Fibroblast of gingiva (primary cell): ENCODE measurements around the gene NCAPD2.
"Not testable (repeated sequence)": the region's sequence is repeated elsewhere in the genome, so short reads cannot be mapped to it uniquely, and the experiment has no call there.

Experiments used
- DNase-seq: peaks from one replicate; pipeline ENCODE4 v3.0.0-alpha.2; 2011; ENCODE audit warnings: low read depth

NCAPD2 gene

GRCh38 chr12:6497291-6497690 lies 3.4 kb downstream of the NCAPD2 start:
- DNase-seq: not testable (repeated sequence)

DNA sequence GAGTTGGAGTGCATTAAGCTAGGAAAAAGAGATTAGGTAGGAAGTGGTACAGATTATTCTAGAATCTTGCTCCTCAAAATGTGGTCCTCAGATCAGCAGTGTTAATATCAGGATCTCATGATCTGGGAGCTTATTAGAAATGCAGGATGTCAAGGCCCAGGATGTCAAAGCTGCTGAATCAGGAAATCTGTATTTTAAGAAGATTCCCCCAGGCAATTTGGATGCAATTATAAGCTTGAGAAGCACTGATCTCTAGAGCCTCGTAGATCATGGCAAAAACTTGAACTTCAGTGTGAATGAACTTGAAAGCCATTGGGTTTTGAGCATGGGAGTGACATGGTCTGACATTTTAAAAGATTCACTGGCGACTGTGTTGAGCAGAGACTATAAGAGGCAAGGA lies 6.6 kb downstream of the NCAPD2 start:
- no peak for DNase-seq

DNA sequence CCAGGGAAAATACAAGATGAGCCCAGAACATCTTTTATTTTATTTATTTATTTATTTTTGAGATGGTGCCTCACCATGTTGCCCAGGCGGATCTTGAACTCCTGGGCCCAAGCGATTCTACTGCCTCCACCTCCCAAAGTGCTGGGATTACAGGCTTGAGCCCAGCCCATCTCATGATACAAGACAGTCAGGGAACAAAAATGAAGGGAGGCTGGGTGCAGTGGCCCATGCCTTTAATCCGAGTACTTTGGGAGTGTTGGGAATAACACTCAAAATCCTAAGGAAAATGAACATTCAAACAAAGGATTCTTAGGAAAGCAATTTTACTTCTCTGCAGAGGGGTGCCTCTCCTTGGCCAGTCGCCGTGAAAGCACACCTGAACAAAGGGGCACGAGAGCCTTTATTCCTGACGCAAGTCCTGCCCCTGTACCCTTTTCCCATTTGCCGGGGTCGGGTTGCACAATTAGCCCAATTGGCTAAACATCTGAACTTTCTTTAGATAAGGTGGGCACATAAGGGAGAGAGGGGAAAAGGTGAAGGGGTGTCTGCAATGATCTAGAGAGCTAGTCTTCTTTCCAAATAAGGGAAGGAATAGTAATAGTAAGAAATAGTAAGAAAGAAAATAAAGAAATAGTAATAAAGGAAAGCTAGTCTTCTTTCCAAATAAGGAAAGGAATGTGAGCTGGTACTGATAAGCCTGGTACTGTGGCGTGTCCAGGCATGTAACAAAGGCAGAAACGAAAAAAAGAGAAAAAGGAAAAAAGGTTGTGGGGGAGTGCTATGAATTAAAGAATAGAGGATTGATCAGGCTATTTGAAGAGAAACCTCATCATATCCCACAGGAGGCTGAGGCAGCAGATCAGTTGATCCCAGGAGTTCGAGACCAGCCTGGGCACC lies 13.4 kb downstream of the NCAPD2 start:
- DNase-seq: no peak

GRCh38 chr12:6508087-6508486 lies 14.2 kb downstream of the NCAPD2 start:
- no peak for DNase-seq

DNA sequence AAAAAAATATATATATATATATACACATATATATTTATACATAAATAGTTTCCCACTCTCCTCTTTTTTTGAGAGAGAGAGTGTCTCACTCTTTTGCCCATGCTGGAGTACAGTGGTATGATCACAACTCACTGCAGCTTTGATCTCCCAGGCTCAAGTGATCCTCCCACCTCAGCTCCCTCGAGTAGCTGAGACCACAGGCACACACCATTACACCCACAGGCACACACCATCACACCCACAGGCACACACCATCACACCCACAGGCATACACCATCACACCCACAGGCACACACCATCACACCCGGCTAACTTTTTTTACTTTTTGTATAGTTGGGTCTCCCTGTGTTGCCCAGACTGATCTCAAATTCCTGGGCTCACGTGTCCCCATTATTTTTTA lies 26.3 kb downstream of the NCAPD2 start:
- no peak for DNase-seq

DNA sequence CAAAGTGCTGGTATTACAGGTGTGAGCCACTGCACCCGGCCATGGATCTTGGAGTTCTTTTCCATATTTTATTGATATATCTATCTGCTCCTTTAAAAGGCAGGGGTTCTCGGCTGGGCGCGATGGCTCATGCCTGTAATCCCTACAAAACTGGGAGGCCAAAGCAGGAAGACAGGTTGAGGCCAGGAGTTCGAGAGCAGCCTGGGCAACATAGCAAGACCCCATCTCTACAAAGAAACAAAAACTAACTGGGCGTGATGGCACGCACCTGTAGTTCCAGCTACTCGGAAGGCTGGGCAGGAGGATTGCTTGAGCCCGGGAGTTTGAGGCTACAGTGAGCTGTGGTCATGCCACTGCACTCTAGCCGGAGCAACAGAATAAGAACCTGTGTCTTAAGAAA lies 28.3 kb downstream of the NCAPD2 start:
- no peak for DNase-seq

- DNase-seq: no peak
These were observed 29.8 kb downstream of the NCAPD2 start for GRCh38 chr12:6523708-6524107.

DNA sequence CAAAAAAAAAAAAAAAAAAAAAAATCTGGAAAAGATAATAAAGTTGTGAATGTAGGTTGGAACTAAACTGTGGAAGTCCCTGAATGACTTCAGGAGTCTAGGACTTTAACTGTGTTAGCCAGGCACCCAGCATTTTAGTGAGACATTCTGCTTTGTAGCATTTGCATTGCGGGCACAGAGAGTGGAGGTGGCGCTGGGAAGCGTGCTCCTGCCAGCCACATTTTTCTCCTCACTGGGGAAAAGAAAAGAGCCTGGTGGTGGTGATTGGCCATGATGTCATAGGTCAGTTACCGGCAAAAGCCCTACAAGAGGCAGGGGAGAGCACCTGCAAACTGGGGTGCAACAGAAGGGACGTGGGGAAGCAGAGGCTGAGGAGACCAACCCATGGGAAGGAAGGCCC lies 30.7 kb downstream of the NCAPD2 start:
- DNase-seq: no peak

- DNase-seq: no peak
These were observed 32.3 kb downstream of the NCAPD2 start for GRCh38 chr12:6526201-6526600.

GRCh38 chr12:6526766-6527525 lies 33.0 kb downstream of the NCAPD2 start:
- no peak for DNase-seq

DNA sequence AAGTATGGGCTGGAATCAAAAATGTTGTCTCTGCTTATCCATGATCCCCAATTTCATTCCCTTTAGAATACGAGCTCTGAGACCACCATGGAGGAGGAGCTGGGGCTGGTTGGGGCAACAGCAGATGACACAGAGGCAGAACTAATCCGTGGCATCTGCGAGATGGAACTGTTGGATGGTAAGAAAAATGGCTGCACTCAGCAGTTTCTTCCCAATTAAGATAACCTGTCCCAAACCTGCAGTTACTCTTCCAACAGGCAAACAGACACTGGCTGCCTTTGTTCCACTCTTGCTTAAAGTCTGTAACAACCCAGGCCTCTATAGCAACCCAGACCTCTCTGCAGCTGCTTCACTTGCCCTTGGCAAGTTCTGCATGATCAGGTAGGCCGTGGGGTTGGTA lies 33.8 kb downstream of the NCAPD2 start:
- DNase-seq: no peak

GRCh38 chr12:6528539-6529235 lies 34.8 kb downstream of the NCAPD2 start:
- no peak for DNase-seq

DNA sequence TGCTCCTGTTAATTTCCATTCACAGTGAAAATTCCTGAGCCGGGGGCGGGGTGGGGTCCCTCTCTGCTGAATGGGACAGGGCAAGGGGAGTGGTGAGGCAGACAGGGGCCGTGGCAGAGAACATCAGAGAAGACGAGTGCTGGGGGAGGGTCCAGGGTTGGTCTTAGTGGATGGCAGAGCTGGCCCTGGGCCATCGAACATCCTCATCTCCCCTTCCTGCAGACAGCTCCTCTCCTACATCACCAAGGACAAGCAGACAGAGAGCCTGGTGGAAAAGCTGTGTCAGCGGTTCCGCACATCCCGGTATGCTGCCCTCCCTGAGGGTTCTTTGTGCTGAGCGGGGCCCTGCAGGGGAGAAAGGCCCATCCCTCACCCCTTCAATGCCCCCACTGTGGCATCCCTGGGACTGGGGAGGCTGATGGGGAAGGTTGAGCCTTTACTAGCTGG lies 35.4 kb downstream of the NCAPD2 start:
- DNase-seq: no peak

DNA sequence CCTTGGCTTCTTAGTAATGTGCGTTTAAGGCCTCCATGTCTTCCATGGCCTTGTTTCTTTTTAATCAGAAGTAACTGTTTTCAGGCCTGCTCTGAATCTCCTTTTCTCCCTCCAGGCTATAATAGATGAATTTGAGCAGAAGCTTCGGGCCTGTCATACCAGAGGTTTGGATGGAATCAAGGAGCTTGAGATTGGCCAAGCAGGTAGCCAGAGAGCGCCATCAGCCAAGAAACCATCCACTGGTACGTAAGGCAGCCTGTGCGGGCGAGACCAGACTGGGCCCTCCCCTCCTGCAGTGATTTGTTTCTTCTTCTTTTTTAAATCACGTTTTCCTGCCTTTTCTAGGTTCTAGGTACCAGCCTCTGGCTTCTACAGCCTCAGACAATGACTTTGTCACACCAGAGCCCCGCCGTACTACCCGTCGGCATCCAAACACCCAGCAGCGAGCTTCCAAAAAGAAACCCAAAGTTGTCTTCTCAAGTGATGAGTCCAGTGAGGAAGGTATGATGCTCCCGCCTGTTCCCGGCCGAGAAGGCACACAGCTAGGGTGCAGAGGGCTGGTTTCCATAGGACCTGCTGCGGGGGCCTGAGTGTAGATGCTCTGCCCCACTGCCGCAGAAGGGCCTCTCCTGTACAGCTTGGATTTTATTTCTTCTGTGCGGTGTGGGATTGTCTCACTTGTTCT lies 36.8 kb downstream of the NCAPD2 start:
- no peak for DNase-seq

GRCh38 chr12:6532051-6532926 lies 38.4 kb downstream of the NCAPD2 start:
- DNase-seq: peak; percentile 98

GRCh38 chr12:6532927-6533652 lies 39.2 kb downstream of the NCAPD2 start:
- peak; percentile 70 for DNase-seq

- no peak for DNase-seq
These were observed 39.7 kb downstream of the NCAPD2 start for GRCh38 chr12:6533653-6533922.

DNA sequence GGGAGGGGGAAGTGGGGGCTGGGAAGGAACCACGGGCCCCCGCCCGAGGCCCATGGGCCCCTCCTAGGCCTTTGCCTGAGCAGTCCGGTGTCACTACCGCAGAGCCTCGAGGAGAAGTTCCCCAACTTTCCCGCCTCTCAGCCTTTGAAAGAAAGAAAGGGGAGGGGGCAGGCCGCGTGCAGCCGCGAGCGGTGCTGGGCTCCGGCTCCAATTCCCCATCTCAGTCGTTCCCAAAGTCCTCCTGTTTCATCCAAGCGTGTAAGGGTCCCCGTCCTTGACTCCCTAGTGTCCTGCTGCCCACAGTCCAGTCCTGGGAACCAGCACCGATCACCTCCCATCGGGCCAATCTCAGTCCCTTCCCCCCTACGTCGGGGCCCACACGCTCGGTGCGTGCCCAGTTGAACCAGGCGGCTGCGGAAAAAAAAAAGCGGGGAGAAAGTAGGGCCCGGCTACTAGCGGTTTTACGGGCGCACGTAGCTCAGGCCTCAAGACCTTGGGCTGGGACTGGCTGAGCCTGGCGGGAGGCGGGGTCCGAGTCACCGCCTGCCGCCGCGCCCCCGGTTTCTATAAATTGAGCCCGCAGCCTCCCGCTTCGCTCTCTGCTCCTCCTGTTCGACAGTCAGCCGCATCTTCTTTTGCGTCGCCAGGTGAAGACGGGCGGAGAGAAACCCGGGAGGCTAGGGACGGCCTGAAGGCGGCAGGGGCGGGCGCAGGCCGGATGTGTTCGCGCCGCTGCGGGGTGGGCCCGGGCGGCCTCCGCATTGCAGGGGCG lies 40.2 kb downstream of the NCAPD2 start, which contains the start of gene GAPDH:
GAPDH (plus strand) TSS at position 595 of the 772 bp plus-strand sequence. CDS start 316 bp downstream, outside the sequence.
- DNase-seq: peak; percentile 98

DNA sequence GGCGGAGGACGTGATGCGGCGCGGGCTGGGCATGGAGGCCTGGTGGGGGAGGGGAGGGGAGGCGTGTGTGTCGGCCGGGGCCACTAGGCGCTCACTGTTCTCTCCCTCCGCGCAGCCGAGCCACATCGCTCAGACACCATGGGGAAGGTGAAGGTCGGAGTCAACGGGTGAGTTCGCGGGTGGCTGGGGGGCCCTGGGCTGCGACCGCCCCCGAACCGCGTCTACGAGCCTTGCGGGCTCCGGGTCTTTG lies 40.7 kb downstream of the NCAPD2 start:
- no peak for DNase-seq
